Cardiac muscle cell (in vitro differentiated cells and primary cell): ENCODE data around the gene SYCE3. TPM values are rescaled to one million over a fixed set of nuclear protein-coding genes. Genes with fewer than 3 reads are reported as not detected.
"Not testable (repeated sequence)": the region's sequence is repeated elsewhere in the genome, so short reads cannot be mapped to it uniquely, and the experiment has no call there.

Experiments
- DNase-seq, 2 donors: peaks; one replicate each; pipeline versions ENCODE4 v3.0.0 to v3.0.0-alpha.2; 2010 to 2017; ENCODE audit warnings: low read depth in 1 of 2, low spot score in 1 of 2
- H3K27ac ChIP-seq: fragments of 200-600 bp; sonication (generic); 2 replicates; pipeline ENCODE4 v1.5.1; 2016
- H3K27me3 ChIP-seq: fragments of 200-600 bp; sonication (generic); 2 replicates; pipeline ENCODE4 v1.6.0; 2016; ENCODE audit warnings: control low read depth
- H3K36me3 ChIP-seq: fragments of 200-600 bp; sonication (generic); 2 replicates; pipeline ENCODE4 v1.5.1; 2016; ENCODE audit warnings: control low read depth
- H3K4me1 ChIP-seq: fragments of 200-600 bp; sonication (generic); 2 replicates; pipeline ENCODE4 v1.8.1; 2017; ENCODE audit warnings: low read depth, mild to moderate bottlenecking, mixed run types
- H3K4me3 ChIP-seq: fragments of 200-600 bp; sonication (generic); 2 replicates; pipeline ENCODE4 v1.5.1; 2016; ENCODE audit warnings: mild to moderate bottlenecking
- H3K9me3 ChIP-seq: fragments of 200-600 bp; sonication (generic); 2 replicates; pipeline ENCODE4 v1.5.1; 2017; ENCODE audit warnings: low read depth, mild to moderate bottlenecking, control low read depth
- polyA plus RNA-seq: library from polyadenylated mRNA; unstranded; fragments of >200 nt; fragmentation: Nextera tagmentation; extraction: Ambion mirVana; gene quantifications from 2 replicates; pipeline ENCODE4 v1.2.1, GENCODE V29; 2016
- total RNA-seq: library from RNA; depleted of rRNA; stranded (reverse); fragments of >200 nt; gene quantifications from 2 replicates; pipeline ENCODE4 v1.2.3, GENCODE V29; 2016
- TF ChIP-seq, protein P1 (sequence below): IDR thresholded peaks from 2 replicates; pipeline ENCODE4 v1.5.1; 2012; ENCODE audit warnings: low read depth, mild to moderate bottlenecking, low read length

The SYCE3 gene
- total and polyA plus RNA-seq, 2 experiments from 2014 or later, result not detected

DNA sequence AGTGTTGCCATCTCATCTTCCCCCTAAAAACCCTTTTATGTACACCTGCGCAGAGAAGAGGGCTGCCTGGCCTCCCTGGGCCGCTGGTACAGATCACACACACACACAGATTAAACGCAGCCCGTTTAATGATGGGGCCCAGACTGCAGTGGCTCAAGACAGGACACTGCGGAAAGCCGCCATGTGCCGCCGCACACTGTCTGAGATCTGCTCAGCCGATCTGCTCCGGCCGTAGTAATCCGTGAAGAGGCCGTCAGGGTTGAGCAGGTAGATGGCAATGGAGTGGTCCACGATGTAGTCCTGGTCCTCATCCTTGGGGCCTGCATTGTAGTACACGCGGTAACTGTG, 39.3 kb downstream of the SYCE3 start:
- H3K4me3 ChIP-seq, result no peak overlapping the region
- peaks cover 10% of the 10 kb centered on the region for H3K4me1 ChIP-seq
- DNase-seq, result no peak
- TF ChIP-seq, protein P1, sequence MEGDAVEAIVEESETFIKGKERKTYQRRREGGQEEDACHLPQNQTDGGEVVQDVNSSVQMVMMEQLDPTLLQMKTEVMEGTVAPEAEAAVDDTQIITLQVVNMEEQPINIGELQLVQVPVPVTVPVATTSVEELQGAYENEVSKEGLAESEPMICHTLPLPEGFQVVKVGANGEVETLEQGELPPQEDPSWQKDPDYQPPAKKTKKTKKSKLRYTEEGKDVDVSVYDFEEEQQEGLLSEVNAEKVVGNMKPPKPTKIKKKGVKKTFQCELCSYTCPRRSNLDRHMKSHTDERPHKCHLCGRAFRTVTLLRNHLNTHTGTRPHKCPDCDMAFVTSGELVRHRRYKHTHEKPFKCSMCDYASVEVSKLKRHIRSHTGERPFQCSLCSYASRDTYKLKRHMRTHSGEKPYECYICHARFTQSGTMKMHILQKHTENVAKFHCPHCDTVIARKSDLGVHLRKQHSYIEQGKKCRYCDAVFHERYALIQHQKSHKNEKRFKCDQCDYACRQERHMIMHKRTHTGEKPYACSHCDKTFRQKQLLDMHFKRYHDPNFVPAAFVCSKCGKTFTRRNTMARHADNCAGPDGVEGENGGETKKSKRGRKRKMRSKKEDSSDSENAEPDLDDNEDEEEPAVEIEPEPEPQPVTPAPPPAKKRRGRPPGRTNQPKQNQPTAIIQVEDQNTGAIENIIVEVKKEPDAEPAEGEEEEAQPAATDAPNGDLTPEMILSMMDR, result no peak
- H3K9me3 ChIP-seq, result no peaks in the 10 kb centered on the region
- H3K36me3 ChIP-seq, result peaks cover 16% of the 10 kb centered on the region
- no peak overlapping the region for H3K27ac ChIP-seq
- H3K27me3 ChIP-seq, result no peaks in the 10 kb centered on the region

GRCh38 chr22:50522806-50523438, 39.8 kb downstream of the SYCE3 start:
- H3K27ac ChIP-seq, result no peak overlapping the region
- H3K27me3 ChIP-seq, result no peaks in the 10 kb centered on the region
- TF ChIP-seq, protein P1, result no peak
- no peaks in the 10 kb centered on the region for H3K9me3 ChIP-seq
- H3K4me1 ChIP-seq, result peaks cover 10% of the 10 kb centered on the region
- no peak for DNase-seq
- peaks cover 16% of the 10 kb centered on the region for H3K36me3 ChIP-seq
- H3K4me3 ChIP-seq, result no peak overlapping the region

- H3K36me3 ChIP-seq, result peaks cover 20% of the 10 kb centered on the region
- peaks cover 10% of the 10 kb centered on the region for H3K4me1 ChIP-seq
- no peak for DNase-seq
Observed at GRCh38 chr22:50522208-50522805, 40.4 kb downstream of the SYCE3 start.

DNA sequence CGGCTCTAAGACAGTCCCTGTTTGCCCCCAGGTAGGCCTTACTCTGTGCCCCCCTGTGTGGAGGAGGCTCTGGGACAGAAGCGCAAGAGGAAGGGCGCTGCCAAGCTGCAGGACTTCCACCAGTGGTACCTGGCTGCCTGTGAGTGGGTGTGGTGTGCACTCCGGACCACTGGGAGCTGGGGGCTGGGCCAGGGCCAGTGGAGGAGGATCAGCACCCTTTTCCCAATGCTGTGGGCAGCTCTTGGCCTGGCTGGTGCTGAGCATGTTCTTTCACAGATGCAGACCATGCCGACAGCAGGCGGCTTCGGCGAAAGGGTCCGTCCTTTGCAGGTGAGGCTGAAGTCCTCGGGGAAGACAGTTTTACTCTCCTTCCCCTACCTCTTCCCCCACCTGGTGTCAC, 41.0 kb downstream of the SYCE3 start:
- peaks cover 21% of the 10 kb centered on the region for H3K36me3 ChIP-seq
- no peaks in the 10 kb centered on the region for H3K9me3 ChIP-seq
- TF ChIP-seq, protein P1, result no peak
- H3K4me3 ChIP-seq, result no peak overlapping the region
- DNase-seq, result no peak
- no peaks in the 10 kb centered on the region for H3K27me3 ChIP-seq
- peaks cover 10% of the 10 kb centered on the region for H3K4me1 ChIP-seq
- no peak overlapping the region for H3K27ac ChIP-seq

More at GRCh38 chr22:50522208-50522805, 40.4 kb downstream of the SYCE3 start:
- no peaks in the 10 kb centered on the region for H3K9me3 ChIP-seq
- TF ChIP-seq, protein P1, result no peak
- no peak overlapping the region for H3K27ac ChIP-seq
- H3K27me3 ChIP-seq, result no peaks in the 10 kb centered on the region
- H3K4me3 ChIP-seq, result no peak overlapping the region

DNA sequence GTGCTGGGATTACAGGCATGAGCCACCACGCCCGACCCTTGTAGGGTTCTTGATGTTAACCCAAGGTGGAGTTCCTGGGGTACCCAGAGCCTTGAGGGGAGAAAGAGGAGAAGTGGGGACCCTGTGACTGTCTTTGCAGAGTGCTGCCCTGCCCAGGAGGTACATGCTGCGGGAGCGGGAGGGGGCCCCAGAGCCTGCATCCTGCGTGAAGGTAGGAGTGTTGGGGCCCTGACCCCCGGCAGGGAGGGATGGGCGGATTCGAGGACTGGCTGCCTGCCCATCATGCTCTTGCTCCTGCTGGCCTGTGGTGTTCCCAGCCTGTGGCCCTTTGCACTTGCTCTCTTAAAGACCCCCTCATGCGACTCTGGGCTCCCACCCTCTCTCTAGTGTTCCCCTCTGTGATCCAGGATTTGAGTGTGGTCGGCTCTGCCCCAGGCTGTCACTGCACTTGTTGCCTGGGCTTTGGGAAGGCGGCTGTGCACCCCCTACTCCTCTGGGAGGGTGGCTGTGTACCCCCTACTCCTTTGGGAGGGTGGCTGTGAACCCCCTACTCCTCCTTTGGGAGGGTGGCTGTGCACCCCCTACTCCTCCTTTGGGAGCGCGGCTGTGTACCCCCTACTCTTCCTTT, 41.8 kb downstream of the SYCE3 start:
- H3K9me3 ChIP-seq, result no peaks in the 10 kb centered on the region
- H3K27ac ChIP-seq, result no peak overlapping the region
- H3K36me3 ChIP-seq, result peaks cover 23% of the 10 kb centered on the region
- DNase-seq, result no peak
- TF ChIP-seq, protein P1, result no peak
- no peaks in the 10 kb centered on the region for H3K27me3 ChIP-seq
- H3K4me3 ChIP-seq, result no peak overlapping the region
- H3K4me1 ChIP-seq, result peaks cover 6% of the 10 kb centered on the region

DNA sequence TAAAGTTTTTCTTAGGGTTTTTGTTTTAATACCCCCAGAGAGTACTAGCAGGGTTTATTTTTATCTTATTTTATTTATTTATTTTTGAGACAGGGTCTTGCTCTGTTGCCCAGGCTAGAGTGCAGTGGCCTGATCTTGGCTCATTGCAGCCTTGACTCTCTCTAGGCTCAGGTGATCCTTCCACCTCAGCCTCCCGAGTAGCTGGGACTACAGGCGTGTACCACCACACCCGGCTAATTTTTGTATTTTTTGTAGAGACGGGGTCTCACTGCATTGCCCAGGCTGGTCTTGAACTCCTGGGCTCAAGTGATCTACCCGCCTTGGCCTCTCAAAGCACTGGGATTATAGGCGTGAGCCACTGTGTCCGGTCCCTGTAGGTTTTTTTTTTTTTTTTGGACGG, 42.5 kb downstream of the SYCE3 start:
- not testable (repeated sequence) for H3K27me3 ChIP-seq, H3K4me3 ChIP-seq, H3K27ac ChIP-seq, DNase-seq, H3K9me3 ChIP-seq, H3K4me1 ChIP-seq
- peaks cover 23% of the 10 kb centered on the region for H3K36me3 ChIP-seq
